ENCODE measurements around the gene NIPBL.
"Not testable (repeated sequence)": the region's sequence is repeated elsewhere in the genome, so short reads cannot be mapped to it uniquely, and the experiment has no call there.

Gene NIPBL

GRCh38 chr5:37034955-37035354 lies 158.4 kb downstream of the NIPBL start:
- DNase-seq, result no peak

GRCh38 chr5:37037840-37038239 lies 161.3 kb downstream of the NIPBL start:
- DNase-seq, result no peak

GRCh38 chr5:37039824-37040223 lies 163.3 kb downstream of the NIPBL start:
- no peak for DNase-seq

DNA sequence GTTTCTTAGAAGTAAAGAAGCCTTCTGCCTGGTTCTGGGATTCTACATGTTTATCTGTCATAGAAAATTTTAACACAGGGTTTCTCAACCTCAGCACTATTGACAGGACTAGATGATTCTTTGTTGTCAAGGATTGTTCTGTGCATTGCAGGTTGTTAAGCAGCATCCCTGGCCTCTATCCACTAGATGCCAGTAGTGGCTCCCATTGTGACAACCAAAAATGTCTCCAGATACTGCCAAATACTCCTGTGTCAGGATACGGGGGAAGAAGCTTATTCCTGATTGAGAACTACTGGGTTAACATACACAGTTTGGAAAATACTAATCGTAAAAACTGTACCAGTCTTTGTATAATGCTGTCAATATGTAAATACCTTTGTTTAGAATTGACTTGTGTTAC lies 167.1 kb downstream of the NIPBL start:
- peak; percentile 6 for DNase-seq

DNA sequence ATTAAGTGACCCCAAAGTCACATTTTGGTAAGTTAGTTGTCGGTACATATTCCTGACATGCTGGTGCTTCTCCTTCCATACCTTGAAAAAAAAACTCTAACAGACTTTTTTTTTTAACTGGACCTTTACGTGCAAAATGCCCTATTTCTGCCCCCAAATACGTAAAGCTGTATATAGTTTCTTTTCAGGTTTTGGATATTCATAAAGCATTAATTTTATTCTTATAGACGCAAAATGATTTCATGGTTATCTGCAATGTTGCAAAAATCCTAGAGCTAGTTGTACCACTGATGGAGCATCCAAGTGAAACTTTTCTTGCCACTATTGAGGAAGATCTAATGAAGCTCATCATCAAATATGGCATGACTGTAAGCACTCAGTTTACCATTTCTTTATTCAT lies 167.6 kb downstream of the NIPBL start:
- DNase-seq, result no peak

DNA sequence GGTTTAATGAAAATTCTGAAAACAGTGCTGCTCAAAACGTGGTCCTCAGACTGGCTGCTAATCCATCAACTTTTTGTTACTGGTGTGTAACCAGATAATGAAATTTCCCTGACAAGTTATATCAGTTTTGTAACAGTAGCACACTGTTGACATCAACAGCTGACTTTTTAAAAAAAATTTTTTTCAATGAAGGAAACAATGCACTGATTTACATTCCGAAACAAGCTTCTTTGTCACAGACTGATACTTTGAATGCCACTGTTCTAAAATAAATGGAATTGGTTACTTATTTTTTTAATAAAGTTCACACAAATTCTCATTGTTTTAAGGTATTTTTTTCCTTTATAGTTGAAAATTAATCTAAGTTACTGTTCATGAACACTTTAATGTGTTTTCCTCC lies 169.1 kb downstream of the NIPBL start:
- no peak for DNase-seq

- no peak for DNase-seq
These were observed 171.4 kb downstream of the NIPBL start for GRCh38 chr5:37047947-37048346.

DNA sequence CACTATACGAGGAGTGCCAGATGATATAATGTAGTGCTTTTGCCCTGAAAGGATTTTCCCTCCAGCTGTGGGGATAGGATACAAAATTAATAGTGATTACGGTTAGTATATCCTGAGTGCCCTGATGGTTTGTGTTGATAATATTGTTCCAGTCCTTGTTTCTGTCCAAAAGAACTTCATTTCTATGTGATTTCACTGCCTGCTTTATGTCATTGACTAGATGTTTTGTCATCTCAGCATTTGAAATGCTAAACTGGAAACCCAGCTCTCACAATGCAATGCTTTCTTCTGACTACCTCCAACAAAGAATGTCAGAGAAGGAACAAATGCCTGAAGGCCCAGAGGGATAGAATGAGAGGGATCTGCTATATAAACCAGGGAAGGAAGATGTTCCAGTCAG lies 177.8 kb downstream of the NIPBL start:
- DNase-seq, result no peak

GRCh38 chr5:37055383-37055990 lies 178.9 kb downstream of the NIPBL start:
- no peak for DNase-seq

DNA sequence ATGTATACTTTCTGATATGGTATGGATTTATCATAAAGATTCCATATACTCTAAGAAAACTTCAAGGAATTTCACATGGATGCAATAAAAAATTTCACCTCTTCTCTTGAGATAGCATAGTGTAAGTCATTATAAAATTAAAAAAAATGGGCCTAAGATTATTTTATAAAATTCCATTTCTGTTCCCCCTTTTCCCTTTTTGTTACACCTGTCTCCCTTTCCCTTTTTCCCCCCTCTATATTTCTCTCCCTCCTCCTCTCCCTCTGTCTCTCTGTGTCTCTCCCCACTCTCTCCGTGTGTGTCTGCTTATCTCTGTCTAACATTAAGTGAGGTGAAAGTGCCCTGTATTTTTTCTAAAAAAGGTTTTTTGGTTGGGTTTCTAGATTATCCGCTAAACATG lies 180.2 kb downstream of the NIPBL start:
- DNase-seq, result no peak

GRCh38 chr5:37060030-37060429 lies 183.5 kb downstream of the NIPBL start:
- DNase-seq, result no peak

DNA sequence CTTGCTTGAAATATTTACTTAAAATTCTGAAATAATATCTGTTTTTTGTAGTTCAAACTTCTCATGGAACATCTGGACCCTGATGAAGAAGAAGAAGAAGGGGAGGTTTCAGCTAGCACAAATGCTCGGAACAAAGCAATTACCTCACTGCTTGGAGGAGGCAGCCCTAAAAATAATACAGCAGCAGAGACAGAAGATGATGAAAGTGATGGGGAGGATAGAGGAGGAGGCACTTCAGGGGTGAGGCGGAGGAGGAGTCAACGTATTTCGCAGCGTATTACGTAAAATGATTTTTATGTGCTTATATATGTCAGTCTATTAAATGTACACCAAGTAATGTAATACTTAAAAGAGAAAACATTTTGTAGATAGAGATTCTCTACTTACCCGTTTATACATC lies 187.2 kb downstream of the NIPBL start:
- DNase-seq, result no peak

GRCh38 chr5:37064442-37064841 lies 187.9 kb downstream of the NIPBL start:
- no peak for DNase-seq

DNA sequence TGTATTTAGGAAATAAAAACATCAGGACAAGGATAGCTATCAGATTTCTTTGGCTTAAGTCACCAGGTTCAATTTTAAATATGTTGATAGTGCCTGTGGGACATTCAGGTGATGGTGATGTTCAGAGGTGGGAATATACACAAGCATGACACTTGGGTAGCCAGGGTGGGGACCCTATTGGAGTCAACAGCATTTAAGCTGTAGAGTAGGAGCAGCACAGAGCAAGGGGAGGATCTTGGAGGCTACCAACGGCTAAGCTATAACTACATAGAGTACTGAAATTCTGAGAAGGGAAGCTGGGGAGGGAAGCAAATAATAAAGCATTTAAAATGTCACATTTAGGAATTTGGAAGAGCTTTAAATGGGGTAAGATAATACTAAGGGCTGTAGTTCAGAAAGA lies 194.9 kb downstream of the NIPBL start:
- DNase-seq, result no peak

DNA sequence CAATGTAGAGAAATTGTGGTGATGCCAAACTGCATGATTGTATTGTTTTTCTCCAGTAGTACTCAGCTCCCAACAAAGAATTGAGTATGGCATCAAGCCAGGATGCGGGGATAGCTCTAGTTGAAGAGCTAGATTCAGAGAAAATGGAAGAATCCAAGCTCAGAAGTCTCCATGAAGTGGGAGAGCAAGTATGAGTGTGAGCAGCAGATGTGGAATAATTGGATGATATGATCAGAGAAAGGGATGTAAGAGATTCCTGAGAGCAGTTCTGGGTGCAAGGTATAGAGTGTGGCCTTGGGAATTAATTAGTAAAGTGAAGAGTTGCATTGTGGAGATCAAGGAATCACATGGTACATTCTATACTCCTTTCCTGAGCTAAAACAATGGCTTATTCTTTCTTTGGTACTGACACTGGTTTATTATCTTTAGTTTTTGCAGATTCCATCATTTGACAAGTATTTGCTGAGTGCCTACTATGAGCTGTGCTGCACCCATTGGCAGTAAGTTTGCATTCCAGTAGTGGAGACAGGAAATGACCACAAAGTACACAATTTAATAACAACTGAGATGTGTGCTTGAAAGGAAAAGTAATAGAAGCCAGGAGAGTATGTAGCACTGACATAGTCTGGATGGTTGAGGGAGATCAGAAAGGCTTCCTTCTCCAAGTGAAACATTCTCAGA lies 195.5 kb downstream of the NIPBL start:
- DNase-seq, result peak; percentile 92

GRCh38 chr5:37075399-37075950 lies 198.9 kb downstream of the NIPBL start:
- DNase-seq, result no peak

DNA sequence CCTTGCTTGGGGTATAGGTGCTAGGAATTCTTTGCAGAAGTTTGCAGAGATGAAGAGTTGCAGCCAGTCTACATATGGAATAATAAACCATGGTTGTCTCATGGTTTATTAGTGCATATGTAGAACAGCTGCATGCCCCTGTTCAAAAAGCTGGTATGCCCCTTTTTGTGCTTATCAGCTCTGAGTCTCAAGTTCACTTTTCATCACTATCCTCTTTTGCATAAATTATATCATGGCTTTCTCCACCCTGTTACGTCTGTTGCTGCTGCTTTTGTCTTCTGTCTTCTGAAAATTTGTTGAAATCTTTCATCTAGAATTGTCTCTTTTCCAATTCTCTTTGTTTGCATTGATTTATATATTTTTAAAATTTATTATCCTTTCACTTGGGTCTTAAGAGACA lies 200.6 kb downstream of the NIPBL start:
- DNase-seq, result no peak

GRCh38 chr5:37080697-37081096 lies 204.1 kb downstream of the NIPBL start:
- no peak for DNase-seq

DNA sequence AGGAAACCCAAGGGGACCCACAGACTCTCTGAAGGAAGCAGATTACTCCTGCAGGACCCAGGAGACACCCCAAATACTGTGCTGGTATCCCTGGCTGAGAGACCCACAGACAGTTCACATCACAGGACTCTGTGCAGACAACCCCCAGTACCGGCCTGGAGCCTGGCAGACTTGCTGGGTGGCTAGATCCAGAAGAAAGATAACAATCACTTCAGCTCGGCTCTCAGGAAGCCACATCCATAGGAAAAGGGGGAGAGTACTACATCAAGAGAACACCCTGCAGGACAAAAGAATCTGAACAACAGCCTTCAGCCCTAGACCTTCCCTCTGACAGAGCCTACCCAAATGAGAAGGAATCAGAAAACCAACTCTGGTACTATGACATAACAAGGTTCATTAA lies 206.4 kb downstream of the NIPBL start:
- not testable (repeated sequence) for DNase-seq

- DNase-seq, result not testable (repeated sequence)
These were observed 209.5 kb downstream of the NIPBL start for GRCh38 chr5:37086026-37086425.

DNA sequence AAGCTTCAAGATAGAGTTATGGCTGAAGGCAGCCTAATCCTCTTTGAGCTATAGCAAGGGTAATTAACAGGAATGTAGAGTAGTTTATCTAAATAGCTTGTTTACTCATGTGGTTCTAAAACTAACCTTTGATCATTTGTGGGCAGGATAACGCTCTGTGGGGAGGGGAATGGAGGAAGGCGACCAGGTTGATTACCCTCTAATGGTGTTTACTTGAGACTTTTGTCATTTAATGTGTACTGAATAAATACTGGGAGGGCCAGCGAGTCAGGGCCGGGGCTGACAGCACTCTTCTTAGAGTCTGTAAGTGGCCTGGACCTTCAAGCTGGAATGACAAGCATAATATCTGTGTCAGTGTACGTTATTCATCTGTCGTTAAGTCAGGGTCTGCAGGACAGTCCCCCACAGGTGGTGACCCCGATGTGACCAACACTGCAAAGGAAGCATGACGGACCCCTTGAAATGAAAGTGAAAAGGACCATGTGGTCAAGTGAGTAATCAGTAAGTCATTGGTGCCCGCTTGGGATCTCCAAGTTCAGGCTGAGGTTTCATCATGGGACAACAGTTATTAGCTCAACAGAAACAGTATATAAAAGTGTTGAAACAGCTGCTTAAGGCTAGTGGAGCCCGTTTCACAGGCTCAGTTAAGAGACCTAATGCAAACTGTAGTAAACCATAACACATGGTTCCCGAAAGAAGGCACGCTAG lies 210.1 kb downstream of the NIPBL start:
- peak; percentile 13 for DNase-seq

DNA sequence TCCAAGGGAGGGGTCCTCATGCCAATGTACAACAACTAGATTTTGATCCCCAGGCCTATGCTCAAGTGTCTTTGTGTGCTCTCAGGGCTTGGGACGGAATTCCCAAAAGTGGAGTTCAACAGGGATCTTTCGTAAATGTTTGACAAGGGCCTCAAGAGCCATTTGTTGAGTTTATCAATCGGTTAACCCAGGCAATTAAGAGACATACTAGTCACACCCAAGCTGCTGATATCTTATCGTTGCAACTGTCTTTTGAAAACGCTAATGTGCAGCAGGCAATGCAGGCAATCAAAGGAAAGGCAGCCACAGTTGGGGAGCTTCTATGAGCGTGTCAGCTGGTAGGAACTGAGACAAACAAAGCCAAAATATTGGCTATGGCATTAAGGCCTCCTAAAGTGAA lies 211.4 kb downstream of the NIPBL start:
- DNase-seq, result no peak

DNA sequence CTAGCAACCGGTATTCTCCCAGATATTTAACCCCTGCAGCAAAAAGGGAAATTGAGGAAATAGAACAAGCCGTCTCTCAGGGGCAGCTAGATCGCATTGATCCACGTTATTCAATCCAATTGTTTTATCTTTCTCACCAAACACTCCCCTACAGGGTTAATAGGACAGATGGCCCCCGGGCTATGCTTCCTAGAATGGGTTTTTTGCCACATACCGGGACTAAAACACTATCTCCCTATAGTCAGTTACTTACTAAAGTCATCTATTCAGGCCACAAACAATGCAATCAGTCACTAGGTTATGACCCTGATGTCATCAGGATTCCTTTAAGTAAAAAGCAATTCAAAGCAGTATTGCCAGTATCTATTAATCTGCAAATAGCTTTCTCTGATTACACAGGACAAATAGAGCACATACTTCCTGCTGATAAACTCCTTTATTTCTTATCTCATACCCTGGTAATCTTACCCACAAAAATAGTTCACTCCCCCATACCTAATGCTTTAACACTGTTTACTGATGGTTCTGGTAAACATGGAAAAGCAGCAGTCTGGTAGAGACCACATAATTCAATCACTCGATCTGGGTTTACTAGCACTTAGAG lies 213.7 kb downstream of the NIPBL start:
- DNase-seq, result no peak
